Islet of Langerhans (tissue), 1 donor: ENCODE data around the gene MLC1.
"Not testable (repeated sequence)": the region's sequence is repeated elsewhere in the genome, so short reads cannot be mapped to it uniquely, and the experiment has no call there.

Source experiments
- FAIRE-seq: peaks from one replicate; lab custom pipeline; 2011; peaks lifted over from hg19 to GRCh38; lab: Jason Lieb, UNC

Gene MLC1

DNA sequence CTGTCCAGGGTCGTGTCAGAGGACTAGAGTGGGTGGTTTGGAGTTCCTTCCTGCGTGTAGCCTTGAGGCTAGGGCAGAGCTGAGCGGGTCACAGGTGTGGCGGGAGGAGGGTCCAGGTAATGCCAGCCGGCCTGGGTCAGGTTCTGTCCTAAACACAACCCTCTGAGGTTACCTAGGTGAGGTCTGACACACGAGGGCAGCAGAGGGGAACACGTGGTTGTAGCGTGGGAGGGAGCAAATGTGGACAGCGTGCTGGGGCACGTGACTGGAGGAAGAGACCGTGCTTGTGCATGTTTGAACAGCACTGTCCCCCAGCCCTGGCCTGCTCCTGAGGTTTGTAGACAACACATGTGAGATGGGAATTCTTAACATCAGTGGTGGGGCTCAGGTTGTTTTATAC lies 17.7 kb upstream of the MLC1 start:
- FAIRE-seq = no peak

DNA sequence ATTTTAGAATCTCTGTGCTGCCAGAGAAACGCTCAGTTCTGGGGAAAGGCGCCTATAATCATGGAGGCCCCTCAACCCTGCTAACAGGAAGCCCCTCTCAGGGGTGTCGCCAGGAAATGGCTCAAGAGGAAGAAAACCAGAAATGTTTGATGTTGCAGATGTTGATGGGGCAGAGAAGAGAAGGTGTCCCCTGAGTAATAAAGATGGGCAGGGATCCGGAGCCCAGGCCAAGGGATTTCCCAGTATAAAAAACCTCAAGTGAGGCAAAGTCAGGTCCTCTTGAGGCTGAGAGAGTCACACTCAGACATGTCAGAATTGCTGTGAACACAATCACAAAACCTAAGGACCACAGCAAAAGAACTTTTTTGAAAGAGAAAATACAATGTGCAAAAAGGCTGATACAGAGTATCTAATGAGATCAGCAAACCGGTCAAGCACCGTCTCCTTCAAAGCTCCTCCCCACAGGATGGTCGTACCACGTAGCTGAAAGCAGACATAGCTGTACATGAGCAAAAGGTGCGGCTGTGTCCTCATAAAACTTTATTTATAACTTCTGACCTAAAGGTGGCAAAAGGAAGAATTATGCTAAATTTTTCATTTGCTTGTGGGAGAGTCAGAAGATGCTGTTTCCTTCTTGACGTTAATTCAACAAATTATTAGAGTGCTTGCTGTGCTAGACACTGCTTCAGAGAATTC lies 16.8 kb upstream of the MLC1 start:
- FAIRE-seq = no peak

DNA sequence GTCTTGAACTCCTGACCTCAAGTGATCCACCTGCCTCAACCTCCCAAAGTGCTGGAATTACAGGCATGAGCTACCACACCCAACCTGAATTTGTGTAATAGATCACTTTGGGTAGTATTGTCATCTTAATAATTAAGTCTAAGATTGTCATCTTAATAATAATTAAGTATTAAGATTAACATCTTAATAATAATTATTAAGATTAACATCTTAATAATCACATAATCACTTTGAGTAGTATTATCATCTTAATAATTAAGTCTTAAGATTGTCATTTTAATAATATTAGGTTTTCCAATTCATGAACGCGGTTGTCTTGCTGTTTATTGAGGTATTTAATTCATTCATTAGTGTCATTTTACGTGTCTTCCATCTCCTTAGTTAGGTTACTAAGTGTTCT lies 12.8 kb upstream of the MLC1 start:
- FAIRE-seq = no peak

DNA sequence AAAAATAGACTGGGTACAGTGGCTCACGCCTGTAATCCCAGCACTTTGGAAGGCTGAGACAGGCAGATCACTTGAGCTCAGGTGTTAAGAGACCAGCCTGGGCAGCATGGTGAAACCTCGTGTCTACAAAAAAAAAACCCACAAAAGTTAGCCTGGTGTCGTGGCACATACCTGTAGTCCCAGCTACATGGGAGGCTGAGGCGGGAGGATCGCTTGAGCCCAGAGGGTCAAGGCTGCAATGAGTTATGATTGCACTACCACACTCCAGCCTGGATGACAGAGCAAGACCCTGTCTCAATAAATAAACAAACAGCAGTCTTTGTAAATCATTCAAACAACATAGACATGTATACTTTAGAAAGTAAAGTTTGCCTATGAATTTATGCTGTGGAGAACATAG lies 7.1 kb upstream of the MLC1 start:
- FAIRE-seq = no peak

DNA sequence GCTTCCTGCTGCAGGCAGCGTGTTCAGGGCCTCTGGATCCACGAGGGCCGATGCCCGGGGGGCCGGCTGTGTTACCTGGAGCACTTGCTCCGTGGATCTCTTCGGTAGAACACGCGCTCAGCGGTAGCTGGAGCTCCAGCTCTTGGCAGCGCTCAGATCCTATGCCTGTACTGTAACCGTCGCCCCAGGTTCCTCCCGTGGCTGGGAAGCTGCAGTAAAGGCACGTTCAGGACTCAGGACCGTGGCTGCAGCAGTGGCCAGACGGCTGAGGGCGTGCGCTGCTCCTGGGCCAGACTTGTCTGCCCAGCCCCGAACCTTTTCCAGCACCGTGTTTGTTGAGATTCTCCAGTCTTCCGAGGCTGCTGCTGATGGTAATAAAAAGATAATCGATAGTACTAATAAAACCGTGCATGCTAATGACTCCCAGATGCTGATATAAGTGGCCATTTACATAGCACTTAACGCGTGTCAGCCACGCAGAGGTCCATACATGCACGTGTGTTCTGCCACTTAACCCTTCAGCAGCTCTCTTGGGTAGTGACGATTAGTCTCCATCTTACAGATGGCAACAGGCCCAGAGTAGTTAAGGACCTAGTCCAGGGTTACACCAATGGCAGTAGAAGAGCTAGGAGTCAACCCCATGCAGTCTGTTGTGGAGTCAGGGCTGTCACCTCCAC lies 6.0 kb upstream of the MLC1 start:
- no peak for FAIRE-seq

DNA sequence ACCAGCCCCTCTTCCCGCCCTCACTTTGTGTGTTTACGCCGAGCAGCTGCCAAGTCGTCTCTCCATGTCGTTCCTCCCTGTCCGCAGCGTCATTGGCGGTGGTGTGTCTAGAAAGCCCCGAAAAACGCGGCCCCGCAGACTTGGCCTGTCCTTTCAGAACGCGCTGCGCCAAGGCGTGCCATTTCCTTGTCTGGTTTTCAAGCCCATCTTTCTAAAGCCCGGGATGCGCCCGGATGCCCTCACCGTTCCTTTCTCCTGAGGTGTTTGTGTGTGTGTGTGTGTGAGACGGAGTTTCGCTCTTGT lies 5.1 kb upstream of the MLC1 start:
- no peak for FAIRE-seq

DNA sequence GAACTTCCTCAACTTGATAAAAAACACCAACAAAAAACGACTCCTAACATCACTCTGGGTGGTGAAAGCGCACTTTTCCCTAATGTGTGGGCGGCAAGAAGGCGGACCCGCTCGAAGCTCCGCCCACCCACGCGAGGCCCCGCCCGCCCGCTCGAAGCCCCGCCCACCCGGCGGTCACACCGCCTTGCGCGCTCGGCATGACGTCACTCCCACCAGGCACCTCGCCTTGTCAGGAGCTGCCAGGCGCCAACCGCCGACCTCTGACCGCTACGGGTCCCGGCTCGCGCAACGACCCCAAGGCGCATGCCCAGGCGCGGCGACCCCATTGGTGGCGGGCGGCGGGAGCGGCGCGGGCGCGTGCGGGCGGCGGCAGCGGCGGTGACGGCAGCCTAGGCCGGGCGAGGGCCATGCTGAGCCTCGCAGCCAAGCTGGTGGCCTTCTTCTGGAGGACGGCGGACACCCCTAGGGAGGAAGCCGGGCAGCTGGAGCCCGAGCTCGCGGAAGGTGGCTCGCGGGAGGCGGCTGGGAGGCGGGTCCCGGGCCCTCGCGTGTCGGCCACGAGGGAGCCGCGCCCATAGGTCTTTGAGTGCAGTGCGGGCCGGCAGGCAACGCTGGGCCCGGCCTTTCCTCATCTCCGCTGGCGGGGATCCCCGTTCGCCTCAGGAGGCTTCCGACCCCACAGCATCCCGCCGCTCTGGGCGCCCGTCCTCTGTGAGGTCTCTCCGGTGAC lies 4.6 kb upstream of the MLC1 start, which contains the start of gene MOV10L1:
TSS of gene MOV10L1 (plus strand) at position 325 of the 730 bp plus-strand sequence. CDS start at position 408, 83 bp downstream.
- no peak for FAIRE-seq

DNA sequence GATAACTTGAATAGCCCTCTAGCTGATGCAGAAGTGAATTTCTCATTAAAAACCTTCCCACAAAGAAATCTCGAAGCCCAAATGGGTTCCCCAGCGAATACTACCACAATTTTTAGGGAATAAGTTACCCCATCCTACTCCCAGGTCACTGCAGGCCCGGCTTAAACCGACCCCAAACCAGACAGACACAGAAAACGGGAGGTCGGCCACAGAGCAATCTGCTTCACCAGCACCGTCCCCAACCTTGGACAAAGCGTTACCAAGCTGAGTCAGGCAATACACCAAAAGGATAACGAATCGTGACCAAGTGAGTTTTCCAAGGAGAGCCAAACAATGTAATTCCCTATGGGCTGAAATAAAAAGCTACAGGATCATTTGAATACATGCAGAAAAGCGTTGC lies 4.0 kb upstream of the MLC1 start:
- no peak for FAIRE-seq

DNA sequence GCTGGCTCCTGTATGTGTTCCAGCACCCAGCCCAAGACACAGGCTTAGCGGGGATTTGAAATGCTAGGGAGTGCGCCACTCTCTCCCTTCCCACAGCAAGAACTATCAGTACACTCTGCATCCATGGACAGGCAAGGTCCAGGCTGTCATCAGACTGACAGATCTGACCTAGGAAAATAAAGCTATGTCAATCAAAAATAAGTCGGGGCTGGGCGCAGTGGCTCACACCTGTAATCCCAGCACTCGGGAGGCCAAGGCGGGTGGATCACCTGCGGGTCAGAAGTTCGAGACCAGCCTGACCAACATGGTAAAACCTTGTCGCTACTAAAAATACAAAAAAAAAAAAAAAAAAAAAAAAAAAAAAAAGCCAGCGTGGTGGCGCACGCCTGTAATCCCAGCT lies 2.9 kb upstream of the MLC1 start:
- no peak for FAIRE-seq

DNA sequence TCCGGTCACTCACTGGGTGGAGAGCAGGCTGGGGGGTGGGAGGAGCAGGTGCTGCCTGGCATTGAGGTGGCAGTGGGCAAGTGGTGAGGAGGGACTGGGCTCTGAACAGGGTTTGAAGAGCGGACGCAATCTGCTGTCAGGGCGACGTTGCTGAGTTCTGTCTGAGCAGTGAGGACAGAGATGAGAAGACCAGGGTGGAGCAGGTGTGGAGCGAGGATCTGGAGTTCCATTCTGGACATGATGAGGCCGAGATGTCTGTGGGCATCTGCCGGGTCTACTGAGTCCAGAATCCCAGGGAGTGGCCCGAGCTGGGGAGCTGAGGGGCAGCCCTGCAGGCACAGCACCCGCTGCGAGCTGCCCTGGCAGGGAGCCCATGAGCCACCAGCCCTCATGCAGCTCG lies 2.4 kb upstream of the MLC1 start:
- no peak for FAIRE-seq

DNA sequence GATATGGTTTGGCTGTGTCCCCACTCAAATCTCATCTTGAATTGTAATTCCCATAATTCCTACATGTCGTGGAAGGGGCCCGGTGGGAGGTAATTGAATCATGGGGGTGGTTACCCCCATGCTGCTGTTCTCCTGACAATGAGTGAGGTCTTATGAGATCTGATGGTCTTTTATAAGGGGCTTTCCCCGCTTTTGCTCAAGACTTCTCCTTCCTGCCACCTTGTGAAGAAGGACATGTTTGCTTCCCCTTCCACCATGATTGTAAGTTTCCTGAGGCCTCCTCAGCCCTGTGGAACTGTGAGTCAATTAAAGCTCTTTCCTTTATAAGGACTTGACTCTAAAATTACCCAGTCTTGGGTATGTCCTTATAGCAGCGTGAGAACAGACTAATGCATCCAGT lies 1.7 kb upstream of the MLC1 start:
- not testable (repeated sequence) for FAIRE-seq

DNA sequence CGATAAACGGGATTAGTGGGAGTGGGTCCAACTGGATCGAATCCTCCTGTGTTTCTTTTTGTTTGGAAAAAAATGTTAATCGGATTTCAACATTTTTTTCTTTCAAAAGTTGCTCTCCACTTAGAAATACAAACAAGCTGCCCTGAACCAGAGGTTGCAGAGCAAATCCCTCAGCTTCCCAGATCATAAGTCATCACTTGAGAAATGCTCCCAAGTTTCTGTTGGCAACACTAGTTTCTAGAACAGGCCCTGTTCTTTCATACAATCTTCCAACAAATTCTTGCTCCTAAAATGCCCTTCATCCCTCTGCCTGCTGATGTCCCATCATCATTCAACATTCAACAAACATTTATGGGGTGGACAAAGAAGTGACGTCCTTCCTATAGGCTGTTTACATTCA lies 1.3 kb upstream of the MLC1 start:
- FAIRE-seq = no peak

DNA sequence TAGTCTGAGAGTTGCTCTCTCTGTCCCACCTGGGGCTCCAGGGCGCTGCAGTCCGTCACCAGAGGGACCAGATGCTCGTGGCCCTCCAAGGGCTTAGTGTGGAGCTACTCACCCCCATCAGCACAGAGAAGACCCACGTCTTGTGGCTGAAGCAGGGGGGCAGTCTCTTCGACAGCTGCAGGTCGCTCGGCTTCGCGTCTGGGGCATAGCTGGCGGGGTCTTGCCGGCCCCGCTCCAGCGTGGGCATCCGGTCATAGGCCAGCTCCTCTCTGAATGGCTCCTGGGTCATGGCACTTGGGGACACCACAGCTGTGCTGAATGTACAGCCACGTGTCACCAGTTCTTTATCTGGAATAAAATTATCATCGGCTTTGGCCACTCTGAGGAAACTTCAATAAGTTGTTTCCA lies 608 bp downstream of the MLC1 start:
- no peak for FAIRE-seq

DNA sequence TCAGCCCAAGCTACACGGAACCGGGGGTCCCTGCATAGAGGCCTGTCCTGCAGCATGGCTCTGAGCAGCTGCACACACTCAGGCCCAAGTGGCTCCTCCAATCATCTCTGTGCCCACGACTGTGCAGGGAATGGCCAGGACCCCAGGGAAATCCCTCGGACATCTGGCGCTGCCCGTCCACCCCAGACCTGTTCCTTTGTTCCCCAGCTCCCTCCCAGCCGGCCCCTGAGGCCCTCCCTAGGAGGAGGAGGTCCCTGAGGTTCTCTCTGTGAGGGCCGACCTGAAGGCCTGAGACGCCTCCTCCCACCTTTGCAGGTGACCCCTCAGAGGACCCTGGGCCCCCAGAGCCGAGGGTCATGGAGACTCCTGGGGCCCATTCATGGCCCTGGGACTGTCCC lies 1.1 kb downstream of the MLC1 start:
- FAIRE-seq = no peak

DNA sequence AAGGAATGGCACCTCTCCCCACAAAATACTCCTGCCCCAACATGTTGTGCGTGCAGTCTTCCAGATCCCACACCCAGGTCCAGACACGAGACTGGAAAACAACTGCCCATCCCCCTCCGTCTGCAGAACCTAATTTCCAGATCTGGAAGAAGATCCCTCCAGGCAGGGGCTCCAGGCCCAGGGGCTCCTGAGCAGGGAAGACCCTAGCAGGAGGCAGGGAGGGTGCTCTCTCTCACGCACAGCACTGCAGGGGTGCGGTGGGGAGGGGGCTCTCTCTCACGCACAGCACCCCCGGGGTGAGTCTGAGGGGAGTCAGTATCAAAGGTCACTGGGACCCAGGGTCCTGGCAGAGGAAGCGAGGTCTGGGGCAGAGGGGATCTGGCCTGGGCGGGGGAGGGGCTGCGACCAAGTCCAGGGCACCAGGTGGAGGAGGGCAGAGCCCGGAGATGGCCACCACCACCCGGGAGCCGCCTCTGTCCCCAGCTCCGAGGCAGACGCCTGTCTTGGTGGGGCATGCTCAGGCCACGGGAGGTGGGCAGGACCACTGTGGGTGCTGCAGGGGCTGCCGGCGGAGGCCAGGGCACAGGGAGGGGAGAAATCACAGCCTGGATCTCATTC lies 1.7 kb downstream of the MLC1 start:
- FAIRE-seq = no peak

DNA sequence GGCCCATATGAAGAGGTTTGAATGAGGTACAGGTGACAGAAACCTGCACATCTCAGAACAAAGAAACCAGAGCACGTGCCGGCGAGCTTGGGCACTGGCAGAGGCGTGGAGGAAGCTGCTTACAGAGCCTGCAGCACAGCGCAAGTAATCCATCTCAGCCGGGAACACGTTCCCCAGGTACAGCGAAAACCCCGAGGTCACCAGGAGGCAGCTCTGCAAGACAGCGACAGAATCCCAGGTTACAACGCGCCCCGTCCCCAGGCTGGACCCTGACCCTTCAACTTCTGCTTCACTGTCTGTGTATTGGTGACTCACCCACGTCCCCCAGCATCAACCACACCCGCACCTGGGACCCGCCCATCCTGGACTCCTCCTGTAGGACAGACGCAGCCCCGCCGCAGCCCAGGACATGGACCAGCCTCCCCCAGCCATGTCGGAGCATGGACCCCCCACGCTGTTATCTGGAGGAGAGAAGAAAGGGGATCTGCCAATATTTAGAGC lies 2.2 kb downstream of the MLC1 start:
- FAIRE-seq = no peak

DNA sequence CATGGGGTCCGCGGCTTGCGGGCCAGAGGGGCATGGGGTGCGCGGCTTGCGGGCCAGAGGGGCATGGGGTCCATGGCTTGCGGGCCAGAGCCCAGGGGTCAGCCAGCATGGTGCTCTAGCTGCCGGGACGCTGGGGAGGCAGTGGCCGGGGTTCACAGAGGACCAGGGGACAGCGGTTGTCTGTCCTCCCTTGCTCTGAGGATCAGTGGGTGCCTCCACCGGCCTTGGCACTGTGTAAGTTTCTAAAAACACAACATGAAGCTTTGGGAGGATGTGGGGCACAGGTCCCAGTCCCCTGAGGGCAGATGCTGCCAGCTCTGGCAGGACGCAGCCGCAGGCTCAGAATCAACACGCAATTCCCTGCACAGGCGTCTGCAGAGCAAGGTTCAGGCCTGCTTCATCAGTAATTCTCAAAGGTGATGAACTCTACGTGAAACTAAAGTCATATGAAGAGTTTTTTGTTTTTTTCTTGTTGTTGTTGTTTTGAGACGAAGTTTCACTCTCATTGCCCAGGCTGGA lies 3.0 kb downstream of the MLC1 start:
- no peak for FAIRE-seq

DNA sequence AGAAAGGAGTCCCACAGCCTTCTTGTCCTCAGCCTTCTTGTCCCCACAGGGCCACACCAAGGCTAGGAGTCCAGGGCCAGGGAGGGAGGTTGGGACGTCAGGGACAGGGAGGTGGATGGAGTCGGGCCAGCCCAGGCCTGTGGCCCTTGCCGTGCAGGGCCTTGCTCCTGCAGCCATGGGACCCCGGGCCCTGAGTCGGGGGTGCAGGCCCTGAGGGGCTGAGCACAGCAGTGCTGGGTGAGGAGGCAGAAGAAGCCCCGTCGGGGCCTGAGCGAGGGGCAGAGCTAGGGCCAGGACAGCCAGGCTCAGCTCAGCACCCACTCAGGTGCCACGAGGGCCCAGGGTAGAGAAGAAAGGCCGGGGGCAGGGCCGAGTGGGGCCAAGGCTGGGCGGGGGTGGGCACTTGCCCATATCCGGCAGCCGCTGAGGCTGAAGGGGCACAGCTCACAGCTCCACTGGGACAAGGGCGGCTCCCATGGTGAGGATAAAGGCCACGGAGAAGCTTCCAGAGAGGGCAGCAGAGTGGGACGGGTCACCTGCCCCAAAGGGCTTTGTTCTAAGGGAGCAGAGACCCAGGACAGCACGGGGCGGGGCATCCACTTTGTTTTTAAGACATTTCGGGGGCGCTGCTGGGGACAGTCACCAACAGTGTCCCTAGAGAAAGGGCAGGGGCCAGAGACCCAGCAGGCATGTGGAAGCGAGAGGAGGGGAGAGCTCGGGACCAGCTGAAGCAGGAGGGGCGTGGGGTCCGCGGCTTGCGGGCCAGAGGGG lies 3.6 kb downstream of the MLC1 start:
- FAIRE-seq = no peak

DNA sequence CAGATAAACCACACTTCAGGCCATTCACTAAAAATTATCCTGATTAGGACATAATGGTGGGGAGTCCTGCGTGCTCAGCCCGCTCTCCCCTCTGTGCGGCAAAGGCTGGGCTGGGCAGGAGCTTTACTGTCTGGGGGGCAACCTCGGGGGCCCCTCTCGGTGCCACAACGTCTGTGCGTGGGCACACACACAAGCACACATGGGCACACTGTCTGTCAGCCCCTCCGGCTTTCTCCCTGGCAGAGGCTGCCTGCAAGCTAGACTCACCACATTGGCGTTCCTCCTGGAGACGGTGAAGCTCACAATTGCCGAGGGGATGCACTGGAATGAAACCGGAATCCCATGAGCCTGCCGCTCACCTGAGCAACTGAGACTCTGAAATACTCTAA lies 5.2 kb downstream of the MLC1 start:
- FAIRE-seq = no peak

DNA sequence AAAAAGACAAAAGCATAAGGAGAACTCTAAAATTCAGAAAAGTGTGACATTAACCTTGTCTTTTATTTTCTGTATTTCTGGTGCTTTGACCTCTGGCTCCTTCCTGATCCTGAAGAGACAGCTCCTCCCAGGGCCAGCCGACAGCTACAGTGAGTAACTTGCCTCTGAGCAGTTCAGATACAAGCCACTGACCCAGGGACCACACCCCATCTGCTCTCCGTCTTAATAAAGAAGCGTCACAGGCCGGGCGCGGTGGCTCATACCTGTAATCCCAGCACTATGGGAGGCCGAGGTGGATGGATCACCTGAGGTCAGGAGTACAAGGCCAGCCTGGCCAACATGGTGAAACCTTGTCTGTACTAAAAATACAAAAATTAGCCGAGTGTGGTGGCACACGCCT lies 6.5 kb downstream of the MLC1 start:
- FAIRE-seq = no peak

DNA sequence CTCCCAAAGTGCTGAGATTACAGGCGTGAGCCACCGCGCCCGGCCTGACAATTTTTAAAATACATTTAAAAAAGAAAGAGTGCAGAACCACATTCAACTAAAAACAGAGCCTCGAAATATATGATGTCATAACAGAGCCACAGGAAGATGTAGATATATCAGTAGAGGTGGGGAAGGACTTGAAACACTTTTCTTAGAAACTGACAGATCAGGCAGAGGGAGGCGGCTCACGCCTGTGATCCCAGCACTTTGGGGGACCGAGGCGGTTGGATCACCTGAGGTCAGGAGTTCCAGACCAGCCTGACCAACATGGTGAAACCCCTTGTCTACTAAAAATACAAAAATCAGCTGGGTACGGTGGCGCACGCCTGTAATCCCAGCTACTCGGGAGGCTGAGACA lies 7.0 kb downstream of the MLC1 start:
- FAIRE-seq = no peak
